ENCODE results near the gene MAGEE2. TPM values are rescaled to one million over a fixed set of nuclear protein-coding genes. Genes with fewer than 3 reads are reported as not detected.
"Not testable (repeated sequence)": the region's sequence is repeated elsewhere in the genome, so short reads cannot be mapped to it uniquely, and the experiment has no call there.

MAGEE2 gene
- total RNA-seq = under 1 TPM; 0.10 to 0.21 TPM

GRCh38 chrX:75784680-75785491 lies at the start of gene MAGEE2:
MAGEE2 (minus strand) TSS chrX:75785254; CDS start chrX:75785051, 203 bp downstream.
- H3K9ac ChIP-seq (ENCODE audit: low read depth in 2 of 2, low read length in 2 of 2) = no peak within 1 kb of the TSS
- H3K36me3 ChIP-seq = no peaks in the 10 kb centered on the region
- H3K4me1 ChIP-seq = no peaks in the 10 kb centered on the region
- no peak within 1 kb of the TSS for H3K4me3 ChIP-seq
- H3K27ac ChIP-seq = no peak within 1 kb of the TSS
- H3K27me3 ChIP-seq = no peaks in the 10 kb centered on the region
- intact Hi-C loops (cut with DNase I) = no loop called here
- DNase-seq = no peak
- H3K9me3 ChIP-seq = no peaks in the 10 kb centered on the region
- TF ChIP-seq CTCF (IDR thresholded peaks at IDR 0.05) = no peak

DNA sequence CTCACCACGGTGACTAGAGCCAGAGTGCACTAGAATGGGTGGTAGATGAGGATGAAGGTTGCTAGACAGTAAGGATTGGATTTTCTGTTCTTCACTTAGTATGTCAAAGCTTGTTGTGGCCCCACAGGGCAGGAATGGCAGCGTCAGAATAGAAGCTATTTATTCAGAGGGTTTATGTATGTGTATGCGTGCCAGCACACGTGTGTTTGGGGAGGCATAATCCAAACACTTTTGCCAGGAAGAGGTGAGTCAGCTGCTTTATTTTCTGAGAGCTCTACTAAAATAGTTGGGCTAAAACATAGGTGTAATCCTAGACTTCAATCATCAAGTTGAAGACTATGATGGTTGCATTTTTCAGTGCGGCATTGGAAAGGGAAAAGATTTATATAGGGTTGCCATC lies 1.2 kb upstream of the MAGEE2 start:
- DNase-seq = no peak
- Histone ChIP-seq H3K9ac (ENCODE audit: low read depth in 2 of 2, low read length in 2 of 2) (no peak overlapping the region), H3K36me3 (no peaks in the 10 kb centered on the region), H3K27ac (no peak overlapping the region), H3K4me3 (no peak overlapping the region), H3K27me3 (no peaks in the 10 kb centered on the region), H3K9me3 (no peaks in the 10 kb centered on the region), H3K4me1 (no peaks in the 10 kb centered on the region)
- intact Hi-C loops (cut with DNase I) = no loop called here
- no peak for TF ChIP-seq CTCF (IDR thresholded peaks at IDR 0.05)

- intact Hi-C loops (cut with DNase I) = no loop called here
- TF ChIP-seq CTCF (IDR thresholded peaks at IDR 0.05) = no peak
- Histone ChIP-seq H3K27me3 (no peaks in the 10 kb centered on the region), H3K9me3 (no peaks in the 10 kb centered on the region), H3K27ac (no peak overlapping the region), H3K4me1 (no peaks in the 10 kb centered on the region), H3K4me3 (no peak overlapping the region), H3K36me3 (no peaks in the 10 kb centered on the region), H3K9ac (ENCODE audit: low read depth in 2 of 2, low read length in 2 of 2) (no peak overlapping the region)
- no peak for DNase-seq
Measured at GRCh38 chrX:75781611-75782010, 3.4 kb downstream of the MAGEE2 start.

DNA sequence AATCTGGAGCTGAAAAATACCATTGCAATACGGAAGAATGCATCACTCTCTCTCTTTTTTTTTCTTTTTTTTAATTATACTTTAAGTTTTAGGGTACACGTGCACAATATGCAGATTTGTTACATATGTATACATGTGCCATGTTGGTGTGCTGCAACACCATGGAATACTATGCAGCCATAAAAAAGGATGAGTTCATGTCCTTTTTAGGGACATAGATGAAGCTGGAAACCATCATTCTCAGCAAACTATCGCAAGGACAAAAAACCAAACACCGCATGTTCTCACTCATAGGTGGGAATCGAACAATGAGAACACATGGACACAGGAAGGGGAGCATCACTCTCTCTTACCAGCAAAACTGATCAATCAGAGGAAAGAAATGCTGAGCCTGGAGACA lies 17.0 kb downstream of the MAGEE2 start:
- H3K9ac ChIP-seq (ENCODE audit: low read depth in 2 of 2, low read length in 2 of 2); H3K27me3 ChIP-seq; H3K9me3 ChIP-seq; H3K4me3 ChIP-seq; DNase-seq; H3K27ac ChIP-seq; H3K4me1 ChIP-seq; H3K36me3 ChIP-seq; intact Hi-C loops (cut with DNase I): not testable (repeated sequence)

DNA sequence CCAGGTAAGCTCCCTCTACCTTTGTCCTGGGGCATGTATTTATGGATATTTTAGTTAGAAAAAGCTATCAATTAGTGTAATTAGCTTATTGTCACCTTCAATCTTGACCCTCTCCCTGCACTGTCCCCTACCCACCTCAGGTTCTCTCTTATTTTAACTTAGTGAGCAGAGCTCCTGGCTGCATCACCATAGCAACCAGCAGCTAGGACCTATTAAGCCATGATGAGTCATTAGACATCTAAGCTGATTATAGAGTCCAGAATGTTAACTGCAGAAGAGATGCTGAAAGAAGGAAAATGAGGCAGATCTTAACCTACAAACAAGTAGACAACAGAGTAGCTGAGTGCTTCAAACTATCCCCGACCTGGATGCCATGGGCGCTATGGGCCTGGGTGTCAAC lies 36.6 kb downstream of the MAGEE2 start:
- no peaks in the 10 kb centered on the region for H3K9me3 ChIP-seq
- no peaks in the 10 kb centered on the region for H3K4me1 ChIP-seq
- no peaks in the 10 kb centered on the region for H3K36me3 ChIP-seq
- no peak overlapping the region for H3K9ac ChIP-seq (ENCODE audit: low read depth in 2 of 2, low read length in 2 of 2)
- intact Hi-C loops (cut with DNase I) = no loop called here
- H3K4me3 ChIP-seq = no peak overlapping the region
- no peak overlapping the region for H3K27ac ChIP-seq
- TF ChIP-seq CTCF (IDR thresholded peaks at IDR 0.05) = no peak
- no peaks in the 10 kb centered on the region for H3K27me3 ChIP-seq
- DNase-seq = no peak

DNA sequence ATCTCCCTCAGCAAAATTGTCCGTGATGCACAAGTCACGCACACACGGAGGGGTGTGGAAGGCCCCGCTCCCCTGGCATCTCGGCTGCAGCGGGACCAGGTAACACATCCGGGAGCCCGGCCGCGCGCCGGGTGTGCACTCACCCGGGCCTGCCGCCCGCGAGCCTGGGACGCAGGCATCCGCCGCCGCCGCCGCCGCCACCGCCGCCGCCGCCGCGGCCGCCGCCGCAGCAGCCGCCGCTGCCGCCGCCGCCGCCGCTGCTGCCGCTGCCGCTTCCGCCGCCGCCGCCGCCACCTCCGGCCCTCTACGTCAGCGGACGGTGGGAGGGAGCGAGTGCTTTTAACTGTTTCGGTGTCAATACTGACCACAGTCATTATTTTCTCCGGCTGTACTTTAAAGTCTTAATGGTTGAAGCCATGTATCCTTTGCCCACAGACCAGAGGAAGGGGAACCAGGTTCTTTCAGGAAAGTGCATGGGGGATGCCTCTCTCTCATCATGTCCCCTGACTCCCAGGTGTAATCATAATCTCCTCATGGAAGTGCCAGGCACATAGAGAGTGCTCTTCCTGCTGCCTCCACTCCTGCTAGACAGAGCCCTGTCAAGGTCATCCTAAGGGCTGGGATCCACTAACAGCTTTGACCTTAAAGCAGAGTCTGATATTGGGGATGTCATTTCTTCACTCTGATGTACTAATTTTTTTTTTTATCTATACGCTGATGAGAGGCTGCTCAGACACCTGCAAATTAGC lies 38.0 kb downstream of the MAGEE2 start:
- Histone ChIP-seq H3K27ac (no peak overlapping the region), H3K36me3 (no peaks in the 10 kb centered on the region), H3K27me3 (no peaks in the 10 kb centered on the region), H3K9ac (ENCODE audit: low read depth in 2 of 2, low read length in 2 of 2) (no peak overlapping the region), H3K9me3 (no peaks in the 10 kb centered on the region), H3K4me1 (no peaks in the 10 kb centered on the region), H3K4me3 (peak overlapping the region; percentile 27)
- peak; percentile 24 for DNase-seq
- intact Hi-C loops (cut with DNase I) = no loop called here
- TF ChIP-seq CTCF (IDR thresholded peaks at IDR 0.05) = no peak
